ENCODE results near the gene TMC1. TPM values are rescaled to one million over a fixed set of nuclear protein-coding genes. Genes with fewer than 3 reads are reported as not detected.

TMC1 gene
- total and polyA plus RNA-seq, 2 of the 8 experiments (the other 6 are each of a cell fraction or from before 2014, with no cell fraction given) = 0.95 to 0.98 TPM

GRCh38 chr9:72772661-72773060 lies 251.3 kb downstream of the TMC1 start:
- CTCF ChIA-PET (ENCODE audit: partially characterized antibody) = interaction anchor here (1.5 kb wide), 1 partner anchor 35 kb away, joined by 5 read pairs; no protein-coding TSS in a partner anchor
- no peak for FAIRE-seq
- WGBS, 2 experiments (ENCODE audit: extremely low coverage in 1 of 2, insufficient coverage in 1 of 2, insufficient read length in 1 of 2, insufficient replicate concordance in 2 of 2, low coverage in 1 of 2, low lambda C conversion rate in 2 of 2, missing lambda C conversion rate in 1 of 2) = 85% methylated on average over 1 of the region's 1 CpG; no CpG with 5 or more reads in 1 of the 2 experiments
- TF ChIP-seq SAP30 (IDR thresholded peaks at IDR 0.05; ENCODE audit: insufficient read depth, insufficient replicate concordance, low read length) (no peak), JUND (IDR thresholded peaks at IDR 0.05; ENCODE audit: low read length) (no peak), EP300 (IDR thresholded peaks at IDR 0.05; ENCODE audit: borderline replicate concordance in 1 of 2, low read depth in 2 of 2, low read length in 2 of 2) (no peak), PHF8 (conservative IDR thresholded peaks at IDR 0.05; ENCODE audit: low read depth, low read length) (no peak), POLR2A (IDR thresholded peaks at IDR 0.05; ENCODE audit: control extremely low read depth in 1 of 2, low read depth in 2 of 2, low read length in 2 of 2) (no peak)

More at GRCh38 chr9:72772661-72773060, 251.3 kb downstream of the TMC1 start:
- H3K4me1 ChIP-seq (replicated peaks in 1 of 4; ENCODE audit: control insufficient read depth in 3 of 4, insufficient read depth in 4 of 4, low read length in 3 of 4) = no peaks in the 10 kb centered on the region
- H2BK120ac ChIP-seq (replicated peaks; ENCODE audit: low read depth, low read length) = no peak overlapping the region
- H3K79me2 ChIP-seq (ENCODE audit: control insufficient read depth in 1 of 2, insufficient read depth in 2 of 2, low read length in 2 of 2) = no peaks in the 10 kb centered on the region
- no peak overlapping the region for H3K56ac ChIP-seq (replicated peaks; ENCODE audit: insufficient read length, low read depth, low read length)
- DNase-seq (ENCODE audit: low read depth in 1 of 2, low spot score in 2 of 2) = no peak
- no peaks in the 10 kb centered on the region for H3K79me1 ChIP-seq (ENCODE audit: low read depth, low read length)
- H3K9me3 ChIP-seq (ENCODE audit: insufficient read depth in 2 of 2, low read depth in 1 of 2, low read length in 1 of 2) = no peaks in the 10 kb centered on the region
- no peak overlapping the region for H3K4ac ChIP-seq (replicated peaks; ENCODE audit: insufficient read length, low read depth, low read length)
- H3K4me2 ChIP-seq (ENCODE audit: insufficient read depth in 1 of 2, low read depth in 2 of 2, low read length in 2 of 2) = no peak overlapping the region
- H4K91ac ChIP-seq (replicated peaks; ENCODE audit: insufficient read length, low read length) = no peak overlapping the region
- no peak overlapping the region for H3K18ac ChIP-seq (ENCODE audit: extremely low read depth, low read length)
- H2AFZ ChIP-seq (ENCODE audit: low read length) = no peak overlapping the region
- no peak overlapping the region for H4K8ac ChIP-seq (ENCODE audit: extremely low read depth, insufficient read depth, low read length)
- H4K20me1 ChIP-seq (replicated peaks in 1 of 2; ENCODE audit: control insufficient read depth in 1 of 2, insufficient read depth in 2 of 2, low read length in 2 of 2) = no peaks in the 10 kb centered on the region
- POLR2A ChIA-PET (ENCODE audit: partially characterized antibody) = no interaction called here
- no peak overlapping the region for H4K5ac ChIP-seq (ENCODE audit: insufficient read length, low read depth, low read length)
- no peak overlapping the region for H3K4me3 ChIP-seq (ENCODE audit: extremely low read depth in 1 of 4, insufficient read depth in 2 of 4, low read depth in 3 of 4, low read length in 4 of 4)
- H3K23me2 ChIP-seq (ENCODE audit: low read depth, low read length) = no peaks in the 10 kb centered on the region
- no peak overlapping the region for H2BK5ac ChIP-seq (ENCODE audit: low read depth, low read length)
- H2BK12ac ChIP-seq (ENCODE audit: low read depth, low read length) = no peak overlapping the region
- no peak overlapping the region for H3K27ac ChIP-seq (ENCODE audit: low read depth, low read length)
- no peak overlapping the region for H3K23ac ChIP-seq (ENCODE audit: insufficient read length)
- no peak overlapping the region for H2AK5ac ChIP-seq (ENCODE audit: low read depth, low read length)
- H3K9ac ChIP-seq (replicated peaks in 1 of 4; ENCODE audit: extremely low read depth in 1 of 4, low read depth in 3 of 4, low read length in 3 of 4) = no peak overlapping the region
- H3K27me3 ChIP-seq (replicated peaks in 1 of 4; ENCODE audit: control insufficient read depth in 3 of 4, extremely low read depth in 1 of 4, insufficient read depth in 3 of 4, low read length in 3 of 4) = no peaks in the 10 kb centered on the region
- no peak overlapping the region for H3K14ac ChIP-seq (ENCODE audit: insufficient read length)
- no peak overlapping the region for H2BK15ac ChIP-seq (ENCODE audit: low read length)
- no peak overlapping the region for H2BK20ac ChIP-seq (ENCODE audit: low read length)
- no peaks in the 10 kb centered on the region for H3K36me3 ChIP-seq (ENCODE audit: control insufficient read depth in 2 of 4, insufficient read depth in 4 of 4, low read length in 3 of 4)

All from H1 (cell line).